ENCODE data around the gene GNA14.

The GNA14 gene

DNA sequence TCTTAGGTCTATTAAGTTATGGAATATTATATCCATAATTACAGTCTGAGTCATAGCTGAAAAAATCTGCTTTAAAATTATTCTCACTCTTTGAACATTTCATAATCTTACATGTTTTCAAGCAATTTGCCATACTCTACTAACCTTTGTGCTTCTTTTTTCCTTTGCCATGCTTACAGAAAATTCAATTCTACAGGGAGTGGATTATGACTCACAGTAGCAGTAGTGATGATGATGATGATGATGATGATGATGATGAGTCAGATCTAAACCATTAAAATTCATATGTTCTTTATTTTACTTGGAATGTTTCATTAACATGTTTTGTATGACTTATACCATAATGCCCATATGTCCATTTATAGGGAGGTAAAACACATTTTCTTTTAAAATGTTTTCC, 263.7 kb downstream of the GNA14 start:
- DNase-seq = no peak

DNA sequence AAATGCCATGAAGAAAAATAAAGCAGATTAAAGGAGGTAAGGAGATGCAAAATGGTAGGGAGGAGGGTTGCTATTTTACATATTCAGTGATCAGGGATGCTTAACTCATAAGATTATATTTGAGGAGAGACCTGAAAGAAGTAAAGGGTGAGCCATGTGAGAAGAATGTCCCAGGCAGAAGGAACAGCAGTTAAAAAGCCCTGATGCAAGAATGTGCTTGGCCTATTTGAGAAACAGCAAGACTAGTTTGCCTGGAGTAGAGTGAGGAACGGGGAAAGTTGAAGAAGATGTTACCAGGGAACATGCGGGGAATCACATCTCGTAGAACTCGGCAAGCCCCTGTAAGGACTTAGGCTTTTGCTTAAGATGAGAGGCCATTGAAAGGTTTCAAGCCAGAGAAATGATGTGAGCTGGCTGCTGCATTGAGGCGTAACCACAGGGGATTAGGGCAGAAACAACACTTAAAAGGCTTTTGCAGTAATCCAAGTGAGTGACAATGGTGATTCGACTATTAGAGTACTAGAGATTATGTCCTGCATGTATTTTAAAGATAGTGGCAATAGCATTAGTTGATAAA, 272.1 kb downstream of the GNA14 start:
- DNase-seq = no peak

DNA sequence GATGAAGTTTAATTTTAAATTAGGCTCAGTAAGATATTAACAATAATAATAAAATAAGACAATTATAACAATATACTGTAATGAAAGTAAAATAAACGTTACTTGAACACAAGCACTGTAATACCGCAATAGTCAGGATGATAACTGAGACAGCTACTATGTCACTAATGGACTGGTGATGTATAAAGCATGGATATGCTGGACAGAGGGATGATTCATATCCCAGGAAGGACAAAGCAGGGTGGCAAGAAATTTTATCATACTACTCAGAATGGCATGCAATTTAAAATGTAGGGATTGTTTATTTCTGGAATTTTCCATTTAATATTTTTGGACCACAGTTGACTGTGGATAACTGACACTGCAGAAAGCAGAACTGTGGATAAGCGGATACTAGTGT, 273.9 kb downstream of the GNA14 start:
- DNase-seq = no peak
